KBM-7 (cell line): ENCODE results near the gene ETS1.

Experiments used
- DNase-seq: peaks from one replicate; pipeline ENCODE4 v3.0.0-alpha.2; 2015
- in situ Hi-C: fragments of 300-500 bp; cut with MboI; formaldehyde crosslinking; loops from 2 replicates; pipeline ENCODE4 v1.14.3; 2020; ENCODE audit warnings: low sequenced_read_pairs, low pct_unique_long_range_greater_than_20kb, mixed read lengths

The ETS1 gene

DNA sequence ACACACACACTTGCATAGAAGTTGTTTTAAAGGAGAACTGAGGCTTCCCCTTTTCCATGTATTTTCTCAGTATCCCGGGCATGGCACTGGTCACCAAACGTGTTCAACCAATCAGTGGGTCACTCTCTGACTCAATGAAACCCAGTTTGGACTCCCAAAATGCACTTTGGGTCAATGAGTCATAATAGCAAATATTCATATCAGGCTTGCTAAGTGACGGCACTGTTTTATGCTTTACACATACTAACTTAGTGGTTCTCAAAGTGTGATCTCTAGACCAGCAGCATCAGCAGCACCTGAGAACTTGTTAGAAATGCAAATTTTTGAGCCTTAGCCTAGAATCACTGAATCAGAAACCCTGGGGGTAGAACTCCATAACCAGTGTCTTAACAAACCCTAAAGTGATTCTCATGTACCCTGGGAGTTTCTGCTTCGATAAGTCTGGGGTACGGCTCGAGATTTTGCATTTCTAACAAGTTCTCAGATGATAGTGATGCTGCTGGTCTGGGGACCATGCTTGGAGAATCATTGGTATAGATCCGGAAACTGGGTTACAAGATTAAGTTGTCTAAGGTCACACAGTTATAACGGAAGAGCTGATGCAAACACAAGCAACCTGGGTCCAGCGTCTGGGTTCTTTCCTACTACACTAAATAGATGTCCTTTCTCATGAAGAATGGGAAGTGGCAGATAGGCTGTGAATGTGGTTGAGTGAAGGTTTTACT, 35.6 kb downstream of the ETS1 start:
- DNase-seq, result no peak
- in situ Hi-C loops, result no loop called here

DNA sequence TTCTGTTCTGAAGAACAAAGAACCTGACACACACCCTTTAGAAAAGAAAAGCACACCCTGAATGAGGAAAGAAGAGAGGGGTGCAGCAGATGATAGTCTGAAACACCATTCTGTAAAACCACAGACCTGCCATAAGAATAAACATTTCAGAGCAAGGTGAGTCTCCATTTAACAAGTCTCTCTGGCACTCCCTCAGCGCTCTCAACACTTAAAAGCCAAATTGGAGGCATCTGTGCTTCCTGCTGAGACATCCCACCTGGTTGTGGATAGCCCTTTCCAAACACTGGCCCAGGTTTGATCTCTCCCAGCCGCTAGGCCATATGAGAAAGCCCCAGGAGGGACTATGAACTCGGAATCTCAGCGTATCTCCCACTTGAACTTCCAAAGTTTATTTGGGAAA, 36.3 kb downstream of the ETS1 start:
- no peak for DNase-seq
- in situ Hi-C loops, result no loop called here

DNA sequence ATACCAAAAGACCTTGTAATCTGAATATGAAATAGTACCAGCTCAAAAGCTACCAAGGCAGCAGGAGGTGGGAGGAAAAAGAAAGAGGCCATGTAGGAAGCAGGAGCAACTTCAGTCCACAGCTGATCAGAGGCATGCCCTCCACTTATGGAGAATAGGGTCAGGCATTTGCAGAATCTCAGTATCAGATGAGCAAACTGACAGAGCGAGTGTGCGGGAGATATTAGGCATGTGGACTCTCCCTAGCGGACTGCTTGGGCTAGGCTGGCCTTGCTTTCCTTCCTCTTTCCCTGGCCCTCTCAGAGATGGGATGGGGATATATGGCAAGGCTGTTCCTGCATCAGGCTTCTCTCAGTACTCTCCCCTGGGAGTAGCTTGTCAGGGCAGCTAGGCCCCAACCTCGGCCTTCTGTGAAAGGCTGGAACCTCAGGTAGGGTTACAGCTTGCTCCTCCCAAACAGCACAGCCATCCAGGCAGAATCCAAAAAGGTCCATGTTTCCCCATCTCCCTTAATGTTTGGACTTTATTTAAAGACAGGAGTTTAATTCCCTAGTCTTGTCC, 37.0 kb downstream of the ETS1 start:
- no peak for DNase-seq
- in situ Hi-C loops, result no loop called here

DNA sequence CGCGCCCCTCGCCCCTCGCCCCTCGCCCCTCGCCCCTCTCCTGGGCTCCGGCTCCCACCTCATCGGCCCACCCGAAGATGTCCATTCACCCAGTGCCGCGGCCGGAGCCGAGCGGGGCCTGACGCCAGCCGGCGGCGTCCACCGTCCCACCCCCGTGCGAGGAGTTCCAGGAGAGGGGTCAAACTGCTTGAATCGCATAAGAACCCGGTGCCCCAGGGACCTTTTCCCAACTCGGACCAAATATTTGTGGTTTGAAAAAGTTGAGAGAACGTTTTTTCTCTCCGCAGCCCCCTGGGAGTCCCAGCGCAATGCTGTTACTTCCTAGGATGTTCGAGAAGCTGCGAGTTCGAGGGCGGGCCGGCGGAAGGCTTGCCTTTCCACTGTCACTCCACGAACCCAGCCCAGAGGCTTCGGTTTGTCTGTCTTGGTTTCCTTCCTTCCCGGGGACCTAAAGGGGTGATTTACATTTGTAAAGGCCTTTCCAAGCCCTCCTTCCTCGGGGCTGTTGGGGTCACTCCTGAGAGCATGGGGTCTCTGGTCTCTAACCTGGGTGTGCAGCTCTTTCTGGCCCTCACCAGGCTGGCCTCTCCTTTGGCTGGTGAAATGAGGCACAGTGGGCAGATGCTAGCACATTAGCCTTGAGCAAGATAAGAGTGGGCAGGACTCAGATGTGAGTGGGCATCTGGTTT, 38.0 kb downstream of the ETS1 start:
- in situ Hi-C loops, result no loop called here
- DNase-seq, result no peak

DNA sequence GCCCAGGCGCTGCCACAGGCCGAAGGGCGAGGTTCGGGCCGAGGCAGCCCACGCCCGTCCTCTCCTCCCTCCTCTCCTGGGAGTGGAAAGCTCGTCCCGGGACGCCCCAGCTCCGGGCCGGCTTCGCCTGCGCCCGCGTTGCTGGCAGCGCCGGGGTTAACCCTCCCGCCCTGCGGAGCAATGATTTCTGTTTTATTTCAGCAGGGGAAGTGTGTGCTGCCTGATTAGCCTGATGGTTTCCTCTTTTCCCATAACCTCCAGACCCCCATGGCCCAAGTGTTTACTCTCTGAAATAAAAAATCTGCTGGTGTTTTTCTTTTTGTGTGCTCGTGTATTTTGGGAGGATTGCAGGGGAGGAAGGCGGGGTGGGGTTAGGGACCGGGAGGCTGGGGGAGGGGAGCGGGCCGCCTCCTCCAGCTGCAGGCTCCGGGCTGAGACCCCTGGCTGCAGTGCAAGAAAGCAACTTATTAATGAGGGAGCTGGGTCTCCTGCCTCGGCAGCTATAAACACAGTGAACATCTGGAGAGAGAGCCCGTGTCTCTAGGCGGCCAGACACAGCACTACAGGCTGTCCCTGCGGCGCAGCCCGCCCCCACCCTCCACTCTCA, 38.6 kb downstream of the ETS1 start:
- in situ Hi-C loops, result no loop called here
- DNase-seq, result peak; percentile 86

DNA sequence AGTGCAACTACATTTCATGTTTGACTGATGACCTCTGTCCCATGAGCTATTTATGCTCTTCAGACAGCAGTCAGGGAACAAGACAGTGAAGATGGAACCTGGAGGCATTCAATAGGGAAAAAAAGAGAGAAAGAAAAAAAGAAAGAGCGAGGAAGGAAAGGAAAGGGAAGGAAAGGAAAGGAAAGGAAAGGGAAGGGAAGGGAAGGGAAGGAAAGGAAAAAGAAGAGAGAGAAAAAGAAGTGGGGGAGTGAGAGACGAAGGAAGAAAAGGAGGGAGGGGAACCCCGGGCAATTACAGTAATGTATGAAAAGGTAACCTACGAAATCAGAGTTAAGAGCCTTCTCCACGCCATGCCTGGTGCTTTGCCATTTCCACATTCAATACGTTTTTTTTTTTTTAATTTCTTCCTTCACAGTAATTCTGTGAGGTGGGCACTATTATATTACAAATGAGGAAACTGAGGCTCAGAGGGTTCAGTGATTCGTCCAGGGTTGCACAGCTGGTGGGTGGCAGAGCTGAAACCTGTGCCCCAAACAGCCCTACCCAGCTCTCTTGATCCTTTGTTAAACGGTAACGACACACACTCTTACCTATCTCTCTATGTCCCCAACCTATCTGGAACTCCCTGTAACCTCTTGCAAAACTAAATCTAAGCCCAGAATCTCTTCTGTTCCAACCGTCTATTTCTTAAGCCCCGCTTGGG, 39.3 kb downstream of the ETS1 start:
- in situ Hi-C loops, result no loop called here
- no peak for DNase-seq

DNA sequence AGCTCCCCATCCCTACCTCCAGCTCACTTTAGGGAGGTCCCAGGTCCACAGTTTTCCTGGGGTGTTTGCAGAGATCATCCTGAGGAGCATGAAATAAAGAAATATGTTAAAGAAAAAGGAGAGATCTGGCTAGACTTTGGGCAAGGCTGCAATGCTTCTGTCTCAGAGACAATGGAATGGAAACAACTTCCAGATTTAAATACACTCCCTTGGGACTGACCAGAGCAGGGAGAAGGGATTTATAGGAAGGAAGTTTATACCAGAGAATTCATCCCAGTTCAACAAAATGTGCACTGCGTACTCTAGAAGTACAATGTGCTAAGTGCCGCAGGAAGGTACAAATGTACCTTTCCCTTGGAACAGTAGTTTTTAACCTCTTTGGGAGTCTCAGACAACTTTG, 40.4 kb downstream of the ETS1 start:
- no peak for DNase-seq
- in situ Hi-C loops, result no loop called here

DNA sequence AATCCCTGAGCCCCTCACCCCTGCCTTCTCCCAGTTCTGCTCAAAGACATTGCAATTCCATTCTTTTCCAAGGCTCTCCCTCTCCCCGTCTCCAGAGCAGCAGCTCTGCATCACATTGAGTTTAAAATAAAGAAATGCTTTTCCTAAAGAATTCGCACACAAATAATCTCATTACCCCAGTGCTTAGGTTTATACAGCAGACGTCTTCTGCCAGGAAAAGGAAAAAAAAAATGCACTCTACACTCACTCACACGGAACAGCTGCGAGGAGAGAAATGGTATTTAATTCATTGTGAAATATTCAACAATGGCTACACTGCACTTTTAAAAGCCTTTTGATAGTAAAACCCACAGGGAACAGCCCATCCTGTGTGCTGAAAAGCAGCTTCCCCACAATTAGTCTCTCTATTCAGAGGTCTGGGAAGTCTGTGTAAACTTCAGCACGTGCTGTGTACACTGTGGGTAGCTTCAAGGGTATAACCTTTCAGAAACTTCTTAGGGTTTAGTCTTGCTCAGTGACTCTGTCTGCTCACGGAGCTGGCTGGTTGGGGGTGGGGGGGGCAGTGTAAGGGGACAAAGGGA, 42.8 kb downstream of the ETS1 start:
- no peak for DNase-seq
- in situ Hi-C loops, result no loop called here

DNA sequence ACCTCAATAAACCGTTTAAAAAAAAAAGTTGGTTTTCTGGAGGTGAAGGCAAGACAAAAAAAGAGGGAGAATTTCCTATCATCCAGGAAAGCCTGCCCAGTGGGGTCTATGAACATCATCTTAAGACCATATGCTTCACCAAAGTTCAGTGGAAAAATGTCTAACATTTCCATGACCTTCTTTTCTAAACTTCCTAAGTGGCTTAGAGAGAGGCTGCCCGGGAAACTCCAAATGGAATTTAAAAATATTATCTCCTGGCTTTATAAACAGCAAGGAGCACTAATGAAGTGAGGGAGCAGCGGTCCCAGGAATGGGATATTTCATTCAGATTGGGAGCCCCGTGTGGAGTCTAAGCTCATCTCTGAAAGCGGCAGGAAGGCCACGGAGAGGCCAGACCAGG, 46.9 kb downstream of the ETS1 start:
- in situ Hi-C loops, result no loop called here

DNA sequence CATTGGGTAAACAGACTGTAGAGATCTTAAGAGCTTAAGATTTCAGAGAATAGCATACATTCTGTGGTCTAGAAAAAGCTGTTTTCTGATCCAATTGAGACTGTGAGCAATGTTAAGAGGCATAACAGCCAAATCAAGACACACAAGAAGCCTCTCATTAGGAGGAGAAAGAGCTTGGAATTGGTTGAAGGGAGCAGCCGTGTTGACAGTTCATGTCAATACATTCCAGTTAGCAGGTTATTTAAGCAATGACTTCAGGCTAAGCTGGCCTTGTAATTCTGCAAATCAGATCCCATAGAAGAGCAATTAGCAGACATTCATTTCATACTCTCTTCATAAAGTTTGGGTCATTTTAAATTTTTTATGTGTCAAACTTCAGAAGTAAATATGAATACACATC, 50.9 kb downstream of the ETS1 start:
- in situ Hi-C loops, result no loop called here

More for the DNA sequence above, 46.9 kb downstream of the ETS1 start:
- no peak for DNase-seq

DNA sequence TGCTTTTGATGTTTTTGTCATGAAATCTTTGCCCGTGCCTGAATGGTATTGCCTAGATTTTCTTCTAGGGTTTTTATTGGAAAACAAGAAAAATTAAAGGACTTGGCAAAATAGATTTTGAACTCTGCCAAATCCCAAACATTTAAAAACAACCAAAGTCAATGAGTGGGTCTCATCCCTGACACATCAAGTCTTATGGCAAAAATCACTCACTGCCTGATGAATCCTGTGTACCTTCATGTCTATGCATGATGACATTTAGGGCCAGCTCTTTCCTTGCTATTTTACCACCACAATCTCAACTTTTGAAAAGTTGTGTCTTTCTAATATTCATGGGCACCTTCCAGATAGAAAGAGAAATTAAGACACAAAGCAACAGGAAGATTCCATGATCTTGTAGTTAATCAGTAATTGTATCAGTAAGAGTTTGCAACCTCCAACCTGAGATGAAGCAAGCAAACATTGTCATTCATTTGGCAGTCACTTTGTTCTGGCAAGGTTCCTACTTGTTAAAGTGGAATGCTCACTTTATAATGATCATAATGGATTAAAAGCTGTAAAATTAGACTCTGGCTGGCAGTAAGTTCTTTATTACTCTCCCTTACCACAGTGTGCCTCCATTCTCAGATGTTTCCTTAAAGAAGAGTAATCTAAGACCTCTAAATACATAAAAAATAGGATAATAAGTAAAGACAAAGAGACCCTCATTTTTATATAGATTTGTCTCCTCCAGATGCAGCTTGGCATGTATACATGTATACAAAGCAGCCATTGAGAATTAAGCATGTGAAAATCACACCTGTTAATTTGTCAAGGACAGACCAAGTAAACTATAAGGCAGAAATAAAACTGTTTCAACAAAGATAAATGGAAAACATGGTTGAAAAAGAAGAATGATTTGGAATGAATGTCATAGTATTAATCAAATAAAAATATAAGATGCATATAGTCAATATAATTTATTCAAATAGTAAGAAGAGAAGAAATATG, 51.6 kb downstream of the ETS1 start:
- in situ Hi-C loops, result no loop called here
- DNase-seq, result no peak

More for the DNA sequence above, 50.9 kb downstream of the ETS1 start:
- DNase-seq, result no peak

DNA sequence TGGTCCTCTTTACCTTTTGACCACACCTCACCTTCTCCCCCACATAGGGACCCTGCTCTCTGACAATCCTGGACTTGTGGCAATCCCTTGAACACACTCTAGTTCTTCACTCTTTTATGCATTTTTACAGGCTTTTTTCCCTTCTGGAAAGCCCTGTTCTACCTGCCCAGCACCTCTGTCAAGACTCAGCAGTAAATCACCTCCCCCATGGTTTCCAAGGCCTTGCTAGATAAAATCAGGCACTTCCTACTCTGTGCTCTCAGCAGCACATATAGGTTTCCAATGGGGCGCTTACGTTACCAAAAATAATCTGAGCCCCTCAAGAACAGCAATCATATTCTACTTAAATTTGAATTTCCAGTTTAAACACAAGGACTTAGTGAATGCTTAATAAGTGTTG, 53.9 kb downstream of the ETS1 start:
- in situ Hi-C loops, result no loop called here
- no peak for DNase-seq

DNA sequence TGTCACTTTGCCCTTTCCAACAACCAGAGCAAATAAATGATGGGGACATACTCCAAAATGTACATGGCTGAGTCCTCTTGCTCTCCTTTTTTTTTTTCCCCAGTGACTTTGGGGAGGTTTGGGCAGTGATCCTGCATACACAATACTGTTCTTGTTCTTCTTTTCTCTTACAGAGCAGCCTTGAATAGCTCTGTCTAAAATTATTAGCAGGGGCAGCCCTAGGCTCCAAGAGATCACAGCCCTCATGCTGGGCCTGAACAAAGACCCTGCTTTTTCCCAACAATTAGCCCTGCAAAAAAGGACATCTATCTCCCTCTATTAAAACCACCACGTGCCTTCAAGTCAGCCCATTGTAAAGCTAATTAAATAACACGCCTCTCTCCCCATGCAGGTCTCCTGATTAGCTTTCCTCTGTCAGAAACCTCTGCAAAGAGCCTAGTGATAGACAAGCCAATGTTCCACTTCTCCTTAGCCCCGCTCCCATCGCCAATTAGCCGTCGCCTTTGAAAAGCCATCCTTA, 54.7 kb downstream of the ETS1 start:
- DNase-seq, result no peak
- in situ Hi-C loops, result no loop called here

DNA sequence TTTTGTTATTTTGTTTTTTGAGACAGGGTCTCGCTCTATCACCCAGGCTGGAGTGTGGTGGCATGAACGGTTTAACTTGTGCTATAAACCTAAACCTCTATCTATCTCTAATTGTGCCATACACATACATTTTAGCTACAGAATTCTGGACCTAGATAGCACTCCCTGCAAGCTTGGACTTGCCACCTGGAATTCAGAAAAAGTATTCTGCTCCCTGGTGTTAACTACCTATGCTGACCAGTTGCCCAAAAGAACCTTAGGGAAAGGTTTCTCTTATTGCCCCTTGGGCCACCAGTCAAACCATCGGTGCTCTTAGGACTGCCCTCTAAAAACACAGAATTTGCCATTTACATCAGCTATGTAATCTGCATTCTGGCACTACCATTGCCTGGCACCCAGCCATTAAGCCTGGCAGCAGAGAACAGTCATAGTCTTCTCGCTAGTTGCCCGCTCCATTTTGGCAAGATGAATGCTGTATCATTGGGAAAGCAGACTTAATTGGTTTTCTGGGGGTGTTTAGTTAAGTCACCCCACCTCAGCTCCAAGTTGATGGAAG, 55.3 kb downstream of the ETS1 start:
- in situ Hi-C loops, result no loop called here
- DNase-seq, result no peak

DNA sequence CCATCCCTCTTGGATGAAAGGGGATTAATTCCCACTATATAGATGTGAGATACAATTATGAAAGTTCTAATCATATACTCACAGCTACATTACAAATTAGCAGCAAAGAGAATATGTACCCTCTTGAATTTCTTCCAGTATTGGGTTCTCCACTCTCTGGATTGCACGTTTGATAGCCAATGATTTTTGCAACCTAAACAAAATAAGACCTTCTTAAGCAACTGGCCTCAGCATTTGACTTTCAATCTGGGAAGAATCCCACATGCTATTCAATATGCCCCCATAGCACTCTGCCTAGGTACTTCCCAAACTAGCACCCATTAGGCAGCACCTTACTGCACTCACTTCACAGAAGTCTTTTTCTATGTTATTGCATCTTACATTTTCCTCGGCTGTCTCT, 55.8 kb downstream of the ETS1 start:
- in situ Hi-C loops, result no loop called here
- DNase-seq, result no peak

DNA sequence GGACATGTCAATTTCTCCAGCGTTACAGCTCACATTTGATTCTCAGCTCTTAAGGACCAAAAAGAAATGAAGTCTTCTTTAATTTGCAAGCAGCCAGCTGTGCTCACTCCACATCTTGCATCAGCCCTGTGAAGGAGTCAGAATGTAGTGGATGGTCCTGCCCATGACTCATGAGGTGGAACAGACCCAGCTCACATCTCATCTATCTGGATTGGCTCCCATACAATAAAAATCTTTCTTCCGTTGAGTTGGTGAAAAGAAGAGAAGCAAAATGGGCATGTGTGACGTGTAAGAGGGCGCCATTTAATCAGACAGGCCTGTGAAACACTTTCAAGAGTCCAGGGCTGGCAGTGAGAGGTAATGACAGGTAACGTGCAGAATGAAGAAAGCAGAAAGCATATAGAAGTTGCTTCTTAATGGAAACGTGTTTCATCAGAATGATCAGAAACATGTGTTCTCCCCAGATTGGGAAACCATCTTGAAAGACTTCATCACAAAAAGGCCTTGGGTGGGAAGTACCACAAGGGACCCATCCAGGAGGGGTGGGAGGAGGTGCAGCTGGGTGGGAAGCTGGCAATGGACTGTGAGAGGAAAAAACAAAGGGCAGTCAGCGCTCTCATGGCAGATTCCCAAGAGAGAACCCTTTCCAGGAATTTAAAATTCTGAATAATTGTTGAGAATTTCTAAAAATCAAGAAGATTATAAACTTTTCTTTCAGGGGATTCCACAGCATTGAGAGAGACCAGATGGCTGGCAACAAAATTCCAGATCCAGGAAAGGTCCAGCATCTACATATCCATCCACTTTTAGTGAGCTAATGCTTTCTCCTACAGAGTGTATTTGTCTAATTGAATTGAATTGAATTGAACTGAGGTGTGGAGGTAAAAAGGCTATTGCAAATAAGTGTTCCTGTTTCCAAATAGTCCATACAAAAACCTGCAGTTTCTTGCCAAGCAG, 57.0 kb downstream of the ETS1 start:
- in situ Hi-C loops, result no loop called here
- DNase-seq, result no peak

DNA sequence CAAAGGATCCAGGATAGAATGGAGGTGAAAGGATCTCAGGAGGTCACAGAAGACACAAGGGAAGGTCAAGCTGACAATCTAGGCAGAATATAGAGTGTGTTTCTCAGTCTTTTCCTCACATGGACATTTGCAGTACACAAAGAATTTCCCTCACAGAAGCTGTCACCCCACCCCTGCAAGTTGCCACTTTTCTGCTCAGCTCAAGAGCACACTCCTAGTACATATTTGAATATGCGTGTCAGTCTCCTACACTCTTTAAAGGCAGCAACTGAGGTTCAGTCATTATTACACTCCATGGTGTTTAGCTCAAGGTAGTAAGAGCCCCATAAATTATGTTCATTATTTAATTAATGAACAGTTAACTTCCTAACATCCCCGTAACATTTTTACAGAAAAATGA, 59.1 kb downstream of the ETS1 start:
- in situ Hi-C loops, result no loop called here
- DNase-seq, result no peak
